ENCODE measurements around the gene TIE1.

TIE1 gene

GRCh38 chr1:43313771-43314170 lies 13.0 kb downstream of the TIE1 start:
- no peak for DNase-seq

- DNase-seq, result no peak
These were observed 13.5 kb downstream of the TIE1 start for GRCh38 chr1:43314233-43314632.

DNA sequence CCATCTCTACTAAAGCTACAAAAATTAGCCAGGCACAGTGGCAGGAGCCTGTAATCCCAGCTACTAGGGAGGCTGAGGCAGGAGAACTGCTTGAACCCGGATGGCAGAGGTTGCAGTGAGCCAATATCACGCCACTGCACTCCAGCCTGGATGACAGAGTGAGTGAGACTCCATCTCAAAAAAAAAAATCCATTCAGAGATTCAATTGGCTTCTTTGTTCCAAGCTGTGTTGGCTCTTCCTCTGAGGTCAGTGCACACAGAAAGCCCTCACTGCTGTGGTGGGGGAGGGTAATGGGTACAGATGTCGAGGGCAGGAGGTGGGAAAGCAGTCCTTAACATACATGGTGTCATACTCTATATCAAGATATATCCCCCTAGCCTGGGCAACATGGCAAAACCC lies 14.7 kb downstream of the TIE1 start:
- DNase-seq, result no peak

- no peak for DNase-seq
These were observed 15.4 kb downstream of the TIE1 start for GRCh38 chr1:43315963-43316737.

DNA sequence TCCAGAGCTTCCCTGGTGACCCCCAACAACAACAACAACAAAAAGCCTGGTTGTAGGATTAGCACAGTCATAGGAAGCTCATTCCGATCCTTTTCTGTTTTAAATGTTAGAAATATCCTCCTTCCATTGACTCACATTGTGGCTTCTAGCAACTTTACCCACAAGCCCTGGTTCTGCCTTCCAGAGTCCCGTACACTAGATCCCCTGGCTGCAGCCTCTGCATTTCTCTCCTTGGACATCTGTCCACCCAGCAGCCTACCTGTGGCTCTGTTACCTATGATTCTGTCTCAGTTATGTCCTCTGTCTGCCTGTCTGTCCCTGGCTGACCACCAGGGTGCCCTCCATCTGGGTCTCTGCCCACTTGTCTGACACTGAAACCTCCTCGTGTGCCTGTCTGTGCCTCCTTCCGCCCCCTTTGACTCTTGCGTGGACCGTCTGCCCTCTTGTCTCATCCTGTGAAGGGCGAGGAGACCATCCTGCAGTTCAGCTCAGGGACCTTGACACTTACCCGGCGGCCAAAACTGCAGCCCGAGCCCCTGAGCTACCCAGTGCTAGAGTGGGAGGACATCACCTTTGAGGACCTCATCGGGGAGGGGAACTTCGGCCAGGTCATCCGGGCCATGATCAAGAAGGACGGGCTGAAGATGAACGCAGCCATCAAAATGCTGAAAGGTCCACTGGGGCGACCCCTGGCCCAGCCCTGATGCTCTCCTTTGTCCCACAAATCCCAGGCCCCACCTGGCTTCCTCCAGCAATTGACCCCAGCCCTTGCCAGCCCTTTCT lies 16.1 kb downstream of the TIE1 start:
- DNase-seq, result no peak

DNA sequence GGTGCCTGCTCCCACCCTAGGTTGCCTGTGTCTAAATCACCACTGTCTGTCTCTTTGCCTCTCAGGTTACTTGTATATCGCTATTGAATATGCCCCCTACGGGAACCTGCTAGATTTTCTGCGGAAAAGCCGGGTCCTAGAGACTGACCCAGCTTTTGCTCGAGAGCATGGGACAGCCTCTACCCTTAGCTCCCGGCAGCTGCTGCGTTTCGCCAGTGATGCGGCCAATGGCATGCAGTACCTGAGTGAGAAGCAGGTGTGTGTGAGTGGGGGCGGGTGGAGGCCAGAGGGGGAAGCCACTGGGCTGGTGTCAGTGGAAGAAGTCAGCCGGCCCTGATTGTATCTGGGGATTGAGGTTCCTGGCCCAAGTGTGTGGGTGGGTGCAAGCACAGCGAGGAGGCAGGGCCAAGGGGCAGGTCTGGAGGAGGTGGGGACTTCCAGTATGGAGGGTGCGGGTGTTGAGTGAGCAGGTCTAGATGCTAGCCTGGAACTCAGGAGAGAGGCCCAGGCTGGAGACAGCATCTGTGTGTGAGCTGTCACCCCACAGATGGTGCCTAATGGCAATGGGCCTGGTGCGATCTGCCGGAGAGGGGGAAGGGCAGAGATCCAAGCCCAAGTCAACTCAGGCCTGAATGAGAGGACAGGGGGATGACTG lies 17.2 kb downstream of the TIE1 start:
- DNase-seq, result no peak

DNA sequence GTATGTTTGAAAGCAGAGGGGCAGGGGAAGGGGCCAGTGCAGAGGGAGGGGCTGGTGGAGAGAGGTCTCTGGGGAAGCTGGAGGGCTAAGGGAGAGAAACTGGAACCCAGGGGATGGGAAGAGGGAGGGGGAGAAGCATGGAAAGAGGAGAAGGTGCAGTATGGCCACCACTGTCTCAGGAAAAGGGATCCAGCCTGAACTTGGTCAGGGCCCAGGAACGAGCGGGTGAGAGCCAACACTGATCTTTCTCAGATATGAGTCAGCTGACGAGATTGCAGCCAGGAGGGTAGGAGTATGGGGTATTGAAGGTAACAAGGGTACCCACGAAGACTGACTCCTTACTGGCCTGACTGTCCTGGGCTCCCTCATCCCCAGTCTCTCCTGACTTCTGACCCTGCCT lies 18.0 kb downstream of the TIE1 start:
- no peak for DNase-seq

GRCh38 chr1:43319288-43319687 lies 18.5 kb downstream of the TIE1 start:
- no peak for DNase-seq

GRCh38 chr1:43319766-43320165 lies 19.0 kb downstream of the TIE1 start:
- DNase-seq, result no peak

GRCh38 chr1:43321331-43321891 lies 20.6 kb downstream of the TIE1 start:
- DNase-seq, result no peak

- no peak for DNase-seq
These were observed 21.7 kb downstream of the TIE1 start for GRCh38 chr1:43322506-43322905.

- no peak for DNase-seq
These were observed 24.0 kb downstream of the TIE1 start for GRCh38 chr1:43324810-43325209.

DNA sequence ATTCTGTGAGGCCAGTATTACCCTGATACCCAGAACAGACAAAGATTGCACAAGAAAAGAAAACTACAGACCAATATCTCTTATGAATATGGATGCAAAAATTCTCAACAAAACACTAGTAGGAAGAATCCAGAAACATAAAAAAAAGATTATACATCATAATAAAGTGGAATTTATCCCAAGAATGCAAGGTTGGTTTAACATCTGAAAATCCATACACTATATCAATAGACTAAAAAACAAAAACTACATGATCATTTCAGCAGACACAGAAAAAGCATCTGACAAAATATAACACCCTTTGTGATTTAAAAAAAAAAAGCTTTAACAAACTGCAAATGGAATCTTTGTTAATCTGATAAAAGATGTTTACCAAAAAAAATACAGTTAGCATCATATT lies 24.6 kb downstream of the TIE1 start:
- DNase-seq, result no peak

DNA sequence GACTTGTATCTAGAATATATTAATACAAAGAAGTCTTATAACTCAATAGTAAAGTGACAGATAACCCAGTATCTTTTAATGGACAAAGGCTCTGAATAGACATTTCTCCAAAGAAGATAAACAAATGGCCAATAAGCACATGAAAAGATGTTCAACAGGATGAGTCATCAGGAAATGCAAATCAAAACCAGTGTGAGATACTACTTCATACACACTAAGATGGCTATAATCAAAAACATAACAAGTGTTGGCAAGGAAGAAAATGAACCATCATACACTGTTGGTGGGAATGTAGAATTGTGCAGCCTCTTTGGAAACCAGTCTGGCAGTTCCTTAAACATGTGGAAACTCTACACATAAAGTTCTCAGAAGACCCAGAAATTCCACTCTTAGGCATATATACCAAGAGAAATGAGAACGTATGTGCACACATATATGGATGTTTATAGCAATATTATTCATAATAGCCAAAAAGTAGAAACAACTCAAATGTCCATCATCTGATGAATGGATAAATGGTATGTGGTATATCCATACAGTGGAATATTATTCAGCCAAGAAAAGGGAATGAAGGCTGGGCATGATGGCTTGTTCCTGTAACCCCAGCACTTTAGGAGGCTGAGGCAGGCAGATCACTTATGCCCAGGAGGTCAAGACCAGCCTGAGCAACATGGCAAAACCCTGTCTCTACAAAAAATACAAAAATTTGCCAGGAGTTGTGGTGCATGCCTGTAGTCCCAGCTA lies 26.9 kb downstream of the TIE1 start:
- no peak for DNase-seq

GRCh38 chr1:43329995-43330751 lies 29.4 kb downstream of the TIE1 start:
- peak; percentile 46 for DNase-seq

DNA sequence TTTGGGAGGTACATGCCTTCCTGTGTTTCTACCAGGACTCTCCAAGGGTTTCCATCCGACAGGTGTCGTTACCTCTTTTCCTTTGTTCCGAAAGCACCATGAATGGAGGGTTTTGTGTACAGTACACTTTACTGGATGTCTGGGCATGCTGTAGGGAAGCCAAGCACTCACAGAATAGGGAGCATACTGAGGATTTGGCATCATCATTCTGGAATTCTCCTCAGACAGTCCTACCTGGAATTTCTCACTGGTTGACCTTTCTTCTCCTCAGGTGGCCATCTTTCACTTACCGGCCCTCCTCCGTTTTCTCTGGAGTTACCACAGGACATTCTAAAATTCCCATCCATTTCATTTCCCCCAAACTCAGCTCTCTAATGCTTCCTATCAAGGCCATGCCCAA lies 30.9 kb downstream of the TIE1 start:
- peak; percentile 51 for DNase-seq

GRCh38 chr1:43334453-43335205 lies 33.8 kb downstream of the TIE1 start:
- DNase-seq, result no peak

DNA sequence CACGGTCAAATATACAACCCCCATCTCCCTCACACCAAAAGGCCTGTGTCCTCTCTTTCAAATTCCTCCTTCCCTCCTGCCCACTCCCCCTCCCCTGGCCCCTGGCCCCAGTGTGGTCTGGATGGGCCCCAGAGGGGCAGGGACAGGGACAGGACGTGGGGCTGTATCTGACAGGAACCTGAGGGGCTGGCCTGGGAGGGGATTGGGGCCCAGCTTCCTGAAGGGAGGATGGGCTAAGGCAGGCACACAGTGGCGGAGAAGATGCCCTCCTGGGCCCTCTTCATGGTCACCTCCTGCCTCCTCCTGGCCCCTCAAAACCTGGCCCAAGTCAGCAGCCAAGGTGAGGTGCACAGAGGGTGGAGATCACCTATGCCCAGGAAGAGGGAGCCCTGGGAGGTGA lies 36.8 kb downstream of the TIE1 start, which contains the start of gene MPL:
Gene MPL, plus strand, starts transcription at position 231 of the 400 bp plus-strand sequence. Its CDS starts 31 bp downstream, at position 262.
- DNase-seq, result no peak

GRCh38 chr1:43338001-43338400 lies 37.2 kb downstream of the TIE1 start:
- no peak for DNase-seq

DNA sequence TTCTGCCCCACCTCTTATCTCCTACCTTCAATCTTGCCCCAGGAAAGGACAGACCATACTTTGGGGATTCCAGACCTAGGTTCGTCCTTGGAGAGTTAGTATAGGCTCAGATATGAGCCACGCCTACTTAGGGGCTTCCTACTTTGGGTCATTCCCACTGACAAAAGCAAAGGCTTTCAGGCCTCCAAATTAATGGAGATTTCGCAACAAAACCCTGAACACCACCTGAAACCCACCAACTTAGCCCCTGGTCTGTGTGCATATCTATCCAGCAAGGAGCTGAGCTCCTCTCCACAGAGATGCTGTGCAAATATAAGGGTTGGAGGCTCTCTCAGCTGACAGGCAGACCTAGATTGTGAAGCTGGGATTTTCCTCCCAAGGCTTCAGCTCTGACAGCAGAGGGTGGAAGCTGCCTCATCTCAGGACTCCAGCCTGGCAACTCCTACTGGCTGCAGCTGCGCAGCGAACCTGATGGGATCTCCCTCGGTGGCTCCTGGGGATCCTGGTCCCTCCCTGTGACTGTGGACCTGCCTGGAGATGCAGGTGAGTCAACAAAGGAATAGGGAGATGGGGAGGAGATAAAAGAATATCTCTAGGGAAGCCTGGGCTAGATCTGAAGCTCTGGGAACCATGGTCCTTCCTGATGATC lies 38.9 kb downstream of the TIE1 start:
- DNase-seq, result no peak

- no peak for DNase-seq
These were observed 39.8 kb downstream of the TIE1 start for GRCh38 chr1:43340559-43340958.

All from NCI-H510A treated with DMSO at 0.1 percent for 48 hours (cell line).